ENCODE data around the gene ST3GAL3. TPM values are rescaled to one million over a fixed set of nuclear protein-coding genes. Genes with fewer than 3 reads are reported as not detected.

ST3GAL3 gene, protein sequence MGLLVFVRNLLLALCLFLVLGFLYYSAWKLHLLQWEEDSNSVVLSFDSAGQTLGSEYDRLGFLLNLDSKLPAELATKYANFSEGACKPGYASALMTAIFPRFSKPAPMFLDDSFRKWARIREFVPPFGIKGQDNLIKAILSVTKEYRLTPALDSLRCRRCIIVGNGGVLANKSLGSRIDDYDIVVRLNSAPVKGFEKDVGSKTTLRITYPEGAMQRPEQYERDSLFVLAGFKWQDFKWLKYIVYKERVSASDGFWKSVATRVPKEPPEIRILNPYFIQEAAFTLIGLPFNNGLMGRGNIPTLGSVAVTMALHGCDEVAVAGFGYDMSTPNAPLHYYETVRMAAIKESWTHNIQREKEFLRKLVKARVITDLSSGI
- 20.2 and 29.3 TPM in 2 replicates for total RNA-seq

DNA sequence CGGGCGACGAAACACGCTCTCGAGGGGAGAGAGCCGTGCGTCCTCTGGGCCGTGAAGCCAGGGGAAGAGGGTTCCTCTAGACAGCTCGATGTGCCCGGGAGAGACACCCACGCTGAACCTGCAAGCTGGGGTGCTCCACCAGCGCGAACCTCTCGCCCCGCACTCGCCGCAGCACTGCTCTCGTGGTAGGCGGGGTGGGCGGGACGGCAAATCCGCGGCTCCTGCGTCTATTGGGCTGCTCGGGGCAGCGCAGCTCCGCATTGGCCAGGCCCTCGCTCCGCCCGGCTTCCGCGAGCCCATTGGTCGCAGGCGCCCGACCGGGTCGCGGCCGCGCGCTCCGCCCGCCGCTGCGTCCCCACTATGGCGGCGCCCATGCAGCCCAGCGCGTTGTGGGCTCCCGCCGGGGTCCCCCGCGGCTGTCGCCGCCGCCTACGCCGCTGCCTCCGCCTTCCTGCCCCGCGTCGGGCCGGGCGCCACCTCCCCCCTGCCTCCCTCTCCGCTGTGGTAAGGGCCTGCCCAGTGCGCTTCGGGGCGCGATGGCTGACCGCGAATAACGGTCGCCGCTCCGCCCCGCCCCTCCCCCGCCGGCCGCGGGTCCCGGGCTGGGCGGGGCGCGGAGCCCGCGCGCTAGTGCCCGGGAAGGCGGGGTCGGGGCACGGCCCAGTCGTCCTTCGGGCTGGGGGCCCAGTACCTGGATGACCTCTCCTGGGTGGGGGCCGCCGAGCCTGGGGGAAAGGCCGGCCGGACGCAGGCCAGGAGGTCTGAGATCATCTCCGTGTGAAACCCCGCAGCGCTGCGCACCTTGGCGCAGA lies at the start of gene ST3GAL3:
TSS of gene ST3GAL3 (plus strand) at position 347 of the 812 bp plus-strand sequence. CDS start 28,727 bp downstream, outside the sequence.
- DNase-seq (ENCODE audit: extremely low read depth, low read depth, low spot score): no peak

DNA sequence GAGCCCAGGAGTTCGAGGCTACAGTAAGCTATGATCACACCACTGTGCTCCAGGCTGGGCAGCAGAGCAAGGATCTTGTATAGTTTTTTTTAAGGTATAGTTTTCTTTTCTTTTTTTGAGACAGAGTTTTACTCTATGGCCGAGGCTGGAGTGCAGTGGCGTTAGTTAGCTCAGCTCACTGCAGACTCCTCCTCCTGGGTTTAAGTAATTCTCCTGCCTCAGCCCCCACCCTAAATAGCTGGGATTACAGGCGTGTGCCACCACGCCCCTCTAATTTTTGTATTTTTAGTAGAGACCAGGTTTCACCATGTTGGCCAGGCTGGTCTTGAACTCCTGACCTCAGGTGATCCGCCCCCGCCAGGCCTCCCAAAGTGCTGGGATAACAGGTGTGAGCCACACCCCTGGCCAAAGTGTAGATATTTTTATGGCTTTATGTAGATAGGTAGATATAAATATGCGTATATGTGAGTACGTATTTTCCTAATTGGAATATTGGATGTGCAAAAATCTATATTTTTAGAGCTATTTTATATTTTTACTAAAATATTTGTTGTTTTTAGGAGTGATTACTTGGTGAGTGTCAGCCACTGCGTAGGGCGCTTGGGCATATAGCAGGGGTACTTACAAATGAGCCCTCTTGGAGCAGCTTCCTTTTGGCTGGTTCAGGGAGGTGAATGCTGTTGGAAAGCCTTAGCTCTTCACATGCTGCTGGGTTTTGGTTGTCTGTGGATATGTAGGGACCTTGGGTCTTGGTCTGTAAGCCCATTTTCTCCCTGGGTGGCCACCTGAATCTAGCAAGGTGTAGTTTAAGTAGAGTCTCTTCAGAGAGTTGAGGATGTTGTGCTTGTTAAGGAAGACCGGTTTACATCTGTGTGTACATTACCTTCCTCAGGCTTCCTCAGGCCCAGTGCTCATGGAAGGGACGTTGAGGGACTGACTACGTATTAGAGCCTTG lies 47.8 kb upstream of the ST3GAL3 start:
- DNase-seq (ENCODE audit: extremely low read depth, low read depth, low spot score): no peak

DNA sequence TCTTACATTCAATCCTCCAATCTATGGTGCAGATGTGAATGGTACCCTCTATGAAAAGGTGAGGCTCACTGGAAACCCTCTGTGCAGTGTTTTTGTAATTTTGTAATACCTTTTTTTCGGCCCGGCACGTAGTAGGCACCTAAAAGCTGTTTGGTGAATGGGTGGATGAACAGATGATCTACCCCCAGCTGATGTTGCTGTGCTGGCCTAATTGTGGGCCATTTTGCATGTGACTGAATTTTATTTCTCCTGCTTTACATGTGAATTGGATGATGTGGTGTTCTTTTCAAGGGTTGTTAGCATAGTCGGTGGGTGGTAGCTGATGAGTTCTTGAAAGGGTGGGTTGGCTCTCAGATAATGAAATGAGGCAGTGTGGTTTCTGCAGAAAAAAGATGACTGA lies 47.0 kb upstream of the ST3GAL3 start:
- no peak for DNase-seq (ENCODE audit: extremely low read depth, low read depth, low spot score)

DNA sequence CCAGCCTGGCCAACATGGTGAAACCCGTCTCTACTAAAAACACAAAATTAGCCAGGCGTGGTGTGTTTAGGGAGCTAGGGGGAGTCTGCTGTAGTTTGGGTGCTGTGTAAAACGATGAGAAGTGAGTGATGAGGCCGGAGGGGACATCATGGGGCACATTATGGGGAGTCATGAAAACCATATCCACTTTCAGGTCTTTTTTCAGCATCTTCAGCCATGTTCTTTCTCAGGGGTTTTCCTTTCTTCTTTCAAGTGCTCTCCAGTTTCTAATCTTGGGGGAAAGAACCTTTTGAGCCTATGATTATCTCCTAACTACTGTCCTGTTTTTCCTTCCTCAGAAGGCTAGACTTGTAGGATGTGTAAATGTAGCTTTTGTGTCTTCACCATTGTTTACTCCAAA lies 43.0 kb upstream of the ST3GAL3 start:
- no peak for DNase-seq (ENCODE audit: extremely low read depth, low read depth, low spot score)

DNA sequence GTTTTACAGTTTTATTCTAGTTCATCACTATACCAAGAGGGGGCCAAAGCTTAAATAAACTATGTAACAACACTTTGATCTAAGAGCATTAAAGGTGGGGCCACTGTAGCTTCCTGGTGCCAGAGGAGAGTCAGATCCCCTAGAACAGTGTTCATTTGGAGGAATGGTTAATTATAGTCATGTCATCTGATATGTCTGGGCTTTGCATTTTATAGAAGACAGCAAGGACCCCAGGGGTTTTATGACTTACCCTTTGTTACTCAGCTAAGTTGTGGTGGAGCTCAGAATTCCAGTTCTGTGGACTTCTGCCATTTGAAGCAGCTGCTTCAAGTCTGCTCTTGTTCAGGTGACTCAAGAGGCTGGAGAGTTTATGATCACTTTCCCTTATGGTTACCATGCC lies 40.7 kb upstream of the ST3GAL3 start:
- DNase-seq (ENCODE audit: extremely low read depth, low read depth, low spot score): no peak

DNA sequence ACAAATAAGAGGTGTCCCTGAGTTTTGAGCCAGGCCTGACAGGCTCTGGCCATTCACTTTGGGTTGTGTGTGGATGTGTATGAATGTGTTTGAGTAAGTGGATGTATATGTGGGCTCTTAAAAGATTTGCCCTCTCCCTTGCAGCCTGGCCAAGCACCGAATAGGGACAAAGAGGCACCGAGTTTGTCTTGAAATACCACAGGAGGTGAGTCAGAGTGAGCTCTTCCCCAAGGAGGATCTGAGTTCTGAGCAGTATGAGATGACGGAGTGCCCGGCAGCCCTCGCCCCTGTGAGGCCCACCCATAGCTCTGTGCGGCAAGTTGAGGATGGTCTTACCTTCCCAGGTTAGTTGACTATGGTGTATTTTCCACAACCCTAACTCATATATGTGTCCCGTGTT lies 38.4 kb upstream of the ST3GAL3 start:
- no peak for DNase-seq (ENCODE audit: extremely low read depth, low read depth, low spot score)

DNA sequence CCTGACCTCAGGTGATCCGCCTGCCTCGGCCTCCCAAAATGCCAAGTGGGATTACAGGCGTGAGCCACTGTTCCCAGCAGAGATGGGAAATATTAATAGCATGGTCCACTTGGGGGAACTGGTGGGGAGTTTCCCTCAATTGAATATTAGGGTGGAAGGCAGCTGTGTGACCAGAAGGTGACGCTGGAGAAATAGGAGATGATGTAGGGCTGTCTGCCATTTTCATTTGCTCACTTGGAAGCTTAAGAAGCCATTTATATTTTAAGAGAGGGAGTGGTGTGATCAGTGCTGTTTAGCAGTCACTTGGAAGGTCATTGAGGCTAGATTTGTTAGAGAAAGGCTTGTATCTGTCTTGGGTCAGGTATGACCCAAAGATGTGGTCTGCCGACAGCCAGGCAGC lies 37.5 kb upstream of the ST3GAL3 start:
- DNase-seq (ENCODE audit: extremely low read depth, low read depth, low spot score): no peak

DNA sequence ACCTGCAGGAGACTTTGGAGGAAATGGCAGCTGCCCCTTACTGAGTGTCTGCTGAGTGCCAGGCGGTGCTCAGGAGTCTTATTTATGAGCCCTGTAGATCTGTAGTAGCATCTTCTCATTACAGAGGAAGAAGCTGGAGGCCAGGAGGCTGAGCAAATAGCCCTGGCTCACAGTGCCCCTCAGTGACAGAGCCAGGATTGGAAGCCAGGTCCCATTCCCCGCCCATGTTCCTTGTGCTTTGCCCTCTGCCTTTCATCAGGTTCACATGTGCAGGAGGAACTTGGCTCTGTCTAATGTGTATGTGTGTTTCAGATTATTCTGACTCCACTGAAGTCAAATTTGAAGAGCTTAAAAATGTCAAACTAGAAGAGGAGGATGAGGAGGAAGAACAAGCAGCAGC lies 36.1 kb upstream of the ST3GAL3 start:
- DNase-seq (ENCODE audit: extremely low read depth, low read depth, low spot score): no peak

DNA sequence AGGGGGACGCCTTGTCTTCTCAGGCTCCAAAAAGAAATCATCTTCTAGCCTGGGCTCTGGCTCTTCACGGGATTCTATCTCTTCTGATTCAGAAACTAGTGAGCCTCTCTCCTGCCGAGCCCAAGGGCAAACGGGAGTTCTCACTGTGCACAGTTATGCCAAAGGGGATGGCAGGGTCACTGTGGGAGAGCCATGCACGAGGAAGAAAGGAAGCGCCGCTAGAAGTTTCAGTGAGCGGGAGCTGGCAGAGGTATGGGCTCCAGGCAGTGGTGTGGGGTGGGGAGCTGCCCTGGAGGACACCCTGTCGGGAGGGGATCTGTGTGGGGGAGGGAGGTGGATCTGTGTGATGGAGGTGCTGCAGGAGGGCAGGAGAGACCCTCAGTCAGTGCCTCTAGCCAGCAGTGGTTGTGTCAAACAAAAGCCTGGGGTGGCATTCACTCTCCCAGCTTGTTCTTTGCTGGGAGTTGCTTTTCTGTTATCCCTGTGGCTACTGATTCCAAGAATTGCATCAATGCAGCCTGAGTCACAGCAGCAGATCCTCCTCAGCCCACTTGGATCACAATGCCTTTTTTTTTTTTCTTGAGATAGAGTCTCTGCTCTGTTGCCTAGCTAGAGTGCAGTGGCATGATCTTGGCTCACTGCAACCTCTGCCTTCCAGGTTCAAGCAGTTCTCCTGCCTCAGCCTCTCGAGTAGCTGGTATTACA lies 35.6 kb upstream of the ST3GAL3 start:
- DNase-seq (ENCODE audit: extremely low read depth, low read depth, low spot score): no peak

DNA sequence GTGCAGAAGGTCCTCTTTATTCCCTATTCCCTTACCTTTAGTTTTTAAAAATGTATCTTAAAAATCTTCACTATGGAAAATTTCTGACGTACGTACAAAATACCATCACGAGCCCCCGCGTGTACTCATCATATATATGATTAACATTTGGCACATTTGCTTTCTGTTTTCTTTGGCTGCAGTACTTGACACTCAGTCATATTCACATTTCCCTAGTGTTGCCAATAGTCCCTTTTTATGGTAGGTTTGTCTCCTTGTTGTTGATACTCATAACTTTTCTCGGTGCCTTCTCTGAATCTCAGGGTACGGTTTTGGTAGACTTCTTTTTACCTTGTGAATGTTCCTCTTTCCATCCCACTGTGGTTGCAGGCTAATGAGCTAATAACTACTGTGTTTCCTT lies 34.1 kb upstream of the ST3GAL3 start:
- no peak for DNase-seq (ENCODE audit: extremely low read depth, low read depth, low spot score)

DNA sequence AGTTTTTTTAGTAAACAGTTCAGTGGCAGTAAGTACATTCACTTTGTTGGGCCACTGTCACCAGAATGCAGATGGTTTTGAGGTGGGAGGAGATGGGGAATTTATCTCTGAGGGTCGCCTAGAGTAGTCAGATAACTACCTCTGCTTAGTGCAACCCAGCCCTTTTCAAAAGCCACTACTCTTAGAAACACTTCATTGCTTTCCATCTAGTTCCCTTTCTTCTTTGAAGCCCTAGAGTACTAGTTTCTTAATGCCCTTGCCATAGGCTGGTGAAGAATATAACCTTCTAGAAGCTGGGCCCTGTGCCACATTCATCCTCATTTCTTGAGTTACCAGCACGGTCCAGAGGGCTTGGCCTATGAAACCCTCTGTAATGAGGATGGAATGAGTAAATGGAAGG lies 28.4 kb upstream of the ST3GAL3 start:
- no peak for DNase-seq (ENCODE audit: extremely low read depth, low read depth, low spot score)

DNA sequence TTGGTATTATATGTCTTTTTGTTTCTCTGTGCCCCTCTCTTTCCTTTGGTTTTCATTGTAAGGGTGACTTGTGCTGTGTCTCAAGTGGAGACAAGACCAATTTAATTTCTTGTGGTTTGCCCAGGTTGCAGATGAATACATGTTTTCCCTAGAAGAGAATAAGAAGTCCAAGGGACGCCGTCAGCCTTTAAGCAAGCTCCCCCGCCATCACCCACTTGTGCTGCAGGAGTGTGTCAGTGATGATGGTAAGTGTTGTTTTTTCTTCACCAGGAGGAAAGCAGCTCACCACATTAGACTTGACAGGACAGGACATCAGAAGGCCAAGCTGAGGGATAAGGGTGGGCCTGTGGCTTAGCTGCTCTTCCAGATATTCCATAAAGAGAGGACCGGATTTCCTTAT lies 23.8 kb upstream of the ST3GAL3 start:
- no peak for DNase-seq (ENCODE audit: extremely low read depth, low read depth, low spot score)

DNA sequence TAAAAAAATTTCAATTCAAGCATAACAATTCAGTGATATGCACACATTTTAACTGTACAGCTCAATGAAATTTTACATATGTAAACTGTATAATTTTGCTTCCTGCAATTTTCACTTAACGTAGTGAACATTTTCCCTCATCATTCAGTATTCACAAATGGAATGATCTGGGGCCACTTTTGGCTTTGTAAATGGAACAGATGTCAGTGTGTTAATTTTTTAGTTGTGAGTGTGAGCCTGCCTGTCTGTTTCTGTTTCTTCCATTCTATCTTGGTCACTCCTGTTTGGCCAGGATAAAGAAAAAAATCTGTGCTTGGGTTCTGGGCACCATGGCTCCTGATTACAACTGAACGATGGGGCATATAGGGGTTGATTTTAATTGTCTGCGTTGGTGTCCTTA lies 20.5 kb upstream of the ST3GAL3 start:
- DNase-seq (ENCODE audit: extremely low read depth, low read depth, low spot score): no peak

DNA sequence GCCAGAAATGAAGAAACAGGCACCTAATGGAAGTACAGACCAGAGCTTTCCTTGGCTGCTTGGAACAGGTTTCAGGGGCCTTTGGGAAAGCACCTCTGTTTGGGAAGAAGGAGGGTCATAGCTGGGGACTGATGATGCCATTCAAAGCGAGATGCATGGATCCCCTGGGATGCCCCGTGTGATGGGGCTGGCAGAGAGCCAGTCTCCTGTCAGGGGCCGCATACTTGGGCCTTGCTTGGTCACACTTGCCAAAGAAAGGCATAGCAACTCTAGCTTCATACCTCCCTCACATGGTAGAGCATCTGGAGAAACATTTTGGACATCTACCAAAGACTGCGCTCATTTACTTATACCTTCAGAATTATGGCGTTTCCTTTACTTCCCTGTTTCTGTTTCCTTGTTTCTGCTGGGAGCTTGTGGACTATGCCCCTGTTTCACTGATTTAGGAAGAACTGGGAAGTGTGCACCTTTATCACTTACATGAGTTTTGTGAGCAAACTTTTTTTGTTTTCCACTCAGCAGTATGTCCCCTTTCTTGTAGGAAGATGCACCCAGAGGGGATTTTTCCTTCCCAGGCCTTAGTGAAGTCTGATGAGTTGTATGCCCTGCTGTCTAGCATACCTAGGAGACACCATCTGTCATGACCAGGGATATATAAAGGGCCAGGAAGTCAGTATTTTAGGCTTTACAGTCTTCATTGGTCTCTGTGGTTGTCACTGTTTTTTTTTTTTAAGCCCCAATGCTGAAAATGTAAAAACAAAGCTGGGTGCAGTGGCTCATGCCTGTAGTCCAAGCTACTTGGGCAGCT lies 19.8 kb upstream of the ST3GAL3 start:
- no peak for DNase-seq (ENCODE audit: extremely low read depth, low read depth, low spot score)

DNA sequence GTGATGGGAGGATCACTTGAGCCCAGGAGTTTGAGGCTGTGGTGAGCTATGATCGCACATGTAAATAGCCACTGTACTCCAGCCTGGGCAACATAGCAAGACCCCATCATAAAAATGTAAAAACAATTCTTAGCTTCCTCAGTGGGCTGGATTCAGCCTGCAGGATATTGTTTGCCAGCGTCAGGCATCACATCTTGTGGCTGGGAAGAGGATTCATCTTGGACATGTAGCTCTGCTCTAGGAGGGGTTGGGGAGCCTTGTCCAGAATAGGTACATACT lies 19.3 kb upstream of the ST3GAL3 start:
- DNase-seq (ENCODE audit: extremely low read depth, low read depth, low spot score): no peak

DNA sequence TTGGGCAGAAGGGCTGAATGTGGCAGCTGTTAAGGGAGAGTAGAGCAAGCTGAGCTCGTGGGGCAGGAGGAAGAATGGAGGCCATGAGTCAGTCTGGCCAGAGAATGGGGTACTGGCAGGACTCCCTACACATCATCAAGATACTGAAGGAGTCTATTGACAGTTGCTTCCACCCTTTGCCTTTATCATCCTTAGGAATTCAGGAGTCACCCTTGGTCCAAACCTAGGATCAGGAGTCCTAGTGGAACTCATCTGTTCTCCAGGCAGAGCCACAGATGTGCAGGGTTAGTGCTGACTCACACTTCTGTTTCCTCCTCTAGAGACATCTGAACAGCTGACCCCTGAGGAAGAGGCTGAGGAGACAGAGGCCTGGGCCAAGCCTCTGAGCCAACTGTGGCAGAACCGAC lies 18.7 kb upstream of the ST3GAL3 start:
- no peak for DNase-seq (ENCODE audit: extremely low read depth, low read depth, low spot score)

DNA sequence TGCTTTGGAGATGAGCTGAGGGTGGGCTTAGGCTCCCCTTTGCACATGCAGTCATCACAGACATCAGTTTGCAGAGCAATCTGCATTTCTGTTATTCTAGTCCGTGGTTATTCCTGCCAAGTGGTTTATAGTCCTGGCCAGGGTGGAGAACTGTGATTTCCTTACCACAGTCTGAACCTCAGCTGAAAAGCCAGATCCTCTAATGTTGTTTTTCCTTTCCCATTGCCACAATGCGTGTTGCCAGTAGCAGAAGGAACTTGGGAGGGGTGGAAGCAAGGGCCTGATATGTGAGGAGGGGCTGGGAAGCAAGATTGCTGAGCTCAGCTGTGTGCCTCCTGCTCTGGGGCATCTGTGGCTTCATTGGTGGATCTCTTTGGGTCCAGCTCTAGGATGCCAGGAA lies 18.0 kb upstream of the ST3GAL3 start:
- DNase-seq (ENCODE audit: extremely low read depth, low read depth, low spot score): no peak

DNA sequence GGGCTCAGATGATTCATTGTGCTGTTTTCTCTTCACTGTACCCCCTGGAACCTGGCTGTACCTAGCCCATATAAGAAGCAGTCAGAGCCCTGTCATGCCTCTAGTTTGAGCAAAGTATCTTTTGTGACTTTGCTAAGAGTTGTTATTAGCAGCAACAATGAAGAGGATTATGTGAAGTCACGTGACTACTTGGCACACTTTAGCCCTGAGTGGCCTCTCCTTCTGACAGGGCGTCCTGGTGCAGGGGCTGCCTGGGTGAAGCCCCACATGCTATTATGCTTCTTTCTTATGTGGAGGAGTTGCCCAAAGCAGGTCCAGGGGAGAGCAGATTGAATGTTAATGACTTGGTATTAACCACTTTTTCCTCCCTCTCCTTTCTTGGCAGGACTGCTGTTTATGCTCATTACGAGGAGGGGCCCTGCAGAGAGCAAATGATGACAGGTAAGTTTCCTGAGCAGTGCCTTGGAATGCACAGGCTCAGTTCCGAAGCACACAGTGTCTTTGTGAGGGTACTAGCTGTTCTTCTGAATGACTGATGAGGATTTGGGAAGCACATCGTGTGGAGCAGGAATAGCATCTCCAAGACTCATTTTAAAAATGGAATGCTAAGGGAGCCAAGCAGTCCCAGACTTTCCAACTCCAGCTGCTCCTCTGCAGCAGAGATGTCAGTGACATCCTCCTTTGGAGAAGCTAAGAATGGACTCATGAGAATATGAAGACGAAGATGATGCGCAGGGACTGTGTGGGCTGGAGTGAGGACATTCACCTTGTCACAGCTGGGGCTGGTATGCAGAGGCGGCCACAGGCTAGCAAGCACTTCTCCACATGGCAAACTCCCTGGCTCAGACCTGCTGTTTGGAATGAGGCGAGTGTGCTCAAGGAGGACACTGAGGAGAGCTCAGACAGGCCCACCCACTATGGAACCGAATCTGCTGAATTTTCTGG lies 15.2 kb upstream of the ST3GAL3 start:
- no peak for DNase-seq (ENCODE audit: extremely low read depth, low read depth, low spot score)

DNA sequence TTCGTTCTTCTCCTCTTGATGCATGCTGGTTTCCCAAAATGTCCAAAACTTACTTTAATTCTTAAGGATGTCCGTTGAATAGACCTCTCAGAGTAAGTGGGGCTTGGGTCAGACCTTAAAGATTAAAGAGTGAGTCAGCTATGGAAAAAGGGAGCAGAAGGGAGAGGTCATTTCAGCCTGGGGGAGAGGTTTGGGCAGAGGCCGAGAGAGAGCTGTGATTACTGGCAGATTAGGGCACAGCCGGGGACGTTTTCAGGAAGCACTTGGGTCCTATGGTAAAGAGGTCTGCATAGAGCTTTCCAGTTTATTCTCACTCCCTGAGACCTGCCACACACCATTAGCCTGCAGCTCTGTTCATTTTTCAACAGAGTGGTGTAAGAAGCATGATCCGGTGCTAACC lies 14.0 kb upstream of the ST3GAL3 start:
- DNase-seq (ENCODE audit: extremely low read depth, low read depth, low spot score): no peak

All from glomerular endothelial cell (primary cell).